HEK293 (cell line): ENCODE data around the gene SLC8A2.

Experiments
- CTCF ChIA-PET: fragments of 350-600 bp; formaldehyde crosslinking; extraction: SDS; loops from one replicate; lab custom pipeline; 2021; ENCODE audit warnings: antibody characterized with exemption; lab: Yijun Ruan, JAX
- POLR2A ChIA-PET: fragments of 300-600 bp; formaldehyde crosslinking; extraction: SDS; loops from one replicate; lab custom pipeline; 2020; ENCODE audit warnings: antibody characterized with exemption, inconsistent platforms; lab: Yijun Ruan, JAX
- H3K27ac ChIP-seq: fragments of 200-500 bp; sonication (Bioruptor generic); 2 replicates; pipeline ENCODE4 v1.5.1; 2014; ENCODE audit warnings: low read depth, low read length, control low read depth, inconsistent platforms; ENCODE audit errors: extremely low read depth
- H3K36me3 ChIP-seq, 2 experiments: fragments of 200-500 bp in 1 of 2; sonication (Bioruptor generic) in 1 of 2; 1 replicate in 1 of 2; 2 replicates in 1 of 2; pipeline ENCODE4 v1.5.1; 2014 to 2017; ENCODE audit warnings: inconsistent platforms in 2 of 2, low read length in 2 of 2; ENCODE audit not compliant: control insufficient read depth in 2 of 2, insufficient read depth in 1 of 2
- H3K4me1 ChIP-seq: fragments of 200-500 bp; sonication (Bioruptor generic); 2 replicates; pipeline ENCODE4 v1.5.1; 2014; ENCODE audit warnings: mild to moderate bottlenecking, low read length, inconsistent platforms; ENCODE audit not compliant: control insufficient read depth, insufficient read depth
- H3K4me3 ChIP-seq: 2 replicates; pipeline ENCODE4 v1.5.1; 2011; ENCODE audit warnings: low read depth, mild to moderate bottlenecking, control low read depth, low read length, moderate library complexity
- H3K9me3 ChIP-seq: fragments of 200-500 bp; sonication (Bioruptor generic); 2 replicates; pipeline ENCODE4 v1.5.1; 2014; ENCODE audit warnings: low read depth, low read length, inconsistent platforms; ENCODE audit not compliant: control insufficient read depth, insufficient read depth
- HOXD13 ChIP-seq: sonication (generic); formaldehyde crosslinking; IDR thresholded peaks from 2 replicates; pipeline ENCODE4 v1.8.0; 2022; ENCODE audit warnings: missing genetic modification reagents, borderline replicate concordance
- KLF9 ChIP-seq: fragments of 450-650 bp; formaldehyde crosslinking; IDR thresholded peaks from 2 replicates; pipeline ENCODE4 v1.5.1; 2016; ENCODE audit warnings: missing biosample characterization, missing genetic modification characterization, low read depth
- MYNN ChIP-seq: fragments of 450-650 bp; formaldehyde crosslinking; IDR thresholded peaks from 2 replicates; pipeline ENCODE4 v1.5.1; 2016; ENCODE audit warnings: missing biosample characterization, missing genetic modification characterization, borderline replicate concordance
- RBAK ChIP-seq: fragments of 450-650 bp; formaldehyde crosslinking; IDR thresholded peaks from 2 replicates; pipeline ENCODE4 v1.5.1; 2016; ENCODE audit warnings: missing biosample characterization, missing genetic modification characterization
- SALL2 ChIP-seq: fragments of 450-650 bp; formaldehyde crosslinking; IDR thresholded peaks from 2 replicates; pipeline ENCODE4 v1.5.0; 2017; ENCODE audit warnings: missing biosample characterization, mild to moderate bottlenecking, missing genetic modification characterization, borderline replicate concordance
- SCRT2 ChIP-seq: fragments of 450-650 bp; formaldehyde crosslinking; IDR thresholded peaks from 2 replicates; pipeline ENCODE4 v1.5.1; 2016; ENCODE audit warnings: missing biosample characterization, missing genetic modification characterization
- SP7 ChIP-seq: fragments of 450-650 bp; formaldehyde crosslinking; IDR thresholded peaks from 2 replicates; pipeline ENCODE4 v1.5.1; 2016; ENCODE audit warnings: missing biosample characterization, missing genetic modification characterization
- ZNF169 ChIP-seq: fragments of 450-650 bp; formaldehyde crosslinking; IDR thresholded peaks from 2 replicates; pipeline ENCODE4 v1.5.1; 2016; ENCODE audit warnings: missing biosample characterization, missing genetic modification characterization
- ZNF221 ChIP-seq: fragments of 450-650 bp; formaldehyde crosslinking; IDR thresholded peaks from 2 replicates; pipeline ENCODE4 v1.5.1; 2017; ENCODE audit warnings: missing biosample characterization, missing genetic modification characterization, borderline replicate concordance
- ZNF274 ChIP-seq, 2 experiments: fragments of 200-500 bp in 1 of 2; fragments of 450-650 bp in 1 of 2; sonication (Bioruptor generic) in 1 of 2; formaldehyde crosslinking in 1 of 2; IDR thresholded peaks; 2 replicates each; pipeline versions ENCODE4 v1.5.1 to v1.6.1; 2014 to 2016; ENCODE audit warnings: borderline replicate concordance in 1 of 2, inconsistent platforms in 1 of 2, low read length in 1 of 2, missing biosample characterization in 1 of 2, missing genetic modification characterization in 1 of 2
- ZNF37A ChIP-seq: fragments of 450-650 bp; IDR thresholded peaks from 2 replicates; pipeline ENCODE4 v1.5.1; 2018; ENCODE audit warnings: missing biosample characterization, missing genetic modification characterization
- ZNF423 ChIP-seq: fragments of 450-650 bp; formaldehyde crosslinking; IDR thresholded peaks from 2 replicates; pipeline ENCODE4 v1.5.1; 2016; ENCODE audit warnings: missing biosample characterization, missing genetic modification characterization
- ZNF677 ChIP-seq: fragments of 450-650 bp; IDR thresholded peaks from 2 replicates; pipeline ENCODE4 v1.5.0; 2018; ENCODE audit warnings: missing biosample characterization, mild to moderate bottlenecking, missing genetic modification characterization, moderate library complexity
- ZNF747 ChIP-seq: fragments of 450-650 bp; formaldehyde crosslinking; IDR thresholded peaks from 2 replicates; pipeline ENCODE4 v1.5.1; 2016; ENCODE audit warnings: missing biosample characterization, missing genetic modification characterization
- ZNF777 ChIP-seq: fragments of 450-650 bp; formaldehyde crosslinking; IDR thresholded peaks from 2 replicates; pipeline ENCODE4 v1.5.1; 2017; ENCODE audit warnings: missing biosample characterization, missing genetic modification characterization, borderline replicate concordance
- ZNF785 ChIP-seq: fragments of 450-650 bp; formaldehyde crosslinking; IDR thresholded peaks from 2 replicates; pipeline ENCODE4 v1.5.1; 2016; ENCODE audit warnings: missing biosample characterization, missing genetic modification characterization
- ZSCAN23 ChIP-seq: fragments of 450-650 bp; formaldehyde crosslinking; IDR thresholded peaks from 2 replicates; pipeline ENCODE4 v1.5.1; 2016; ENCODE audit warnings: missing biosample characterization, missing genetic modification characterization
- TF ChIP-seq, protein P1 (sequence below): fragments of 450-650 bp; formaldehyde crosslinking; IDR thresholded peaks from 2 replicates; pipeline ENCODE4 v1.5.1; 2016; ENCODE audit warnings: missing biosample characterization, missing genetic modification characterization
- TF ChIP-seq, protein P2 (sequence below): fragments of 450-650 bp; formaldehyde crosslinking; IDR thresholded peaks from 2 replicates; pipeline ENCODE4 v1.5.1; 2016; ENCODE audit warnings: missing biosample characterization, missing genetic modification characterization
- TF ChIP-seq, protein P3 (sequence below): fragments of 450-650 bp; formaldehyde crosslinking; IDR thresholded peaks from 2 replicates; pipeline ENCODE4 v1.5.1; 2016; ENCODE audit warnings: missing biosample characterization, missing genetic modification characterization
- TF ChIP-seq, protein P4 (sequence below): fragments of 450-650 bp; formaldehyde crosslinking; IDR thresholded peaks from 2 replicates; pipeline ENCODE4 v1.5.1; 2016; ENCODE audit warnings: missing biosample characterization, missing genetic modification characterization, low read depth
- TF ChIP-seq, protein P5 (sequence below): sonication (generic); formaldehyde crosslinking; IDR thresholded peaks from 2 replicates; pipeline ENCODE4 v1.8.1; 2022; ENCODE audit warnings: mild to moderate bottlenecking, moderate library complexity, missing genetic modification reagents
- TF ChIP-seq, protein P6 (sequence below): fragments of 450-650 bp; formaldehyde crosslinking; IDR thresholded peaks from 2 replicates; pipeline ENCODE4 v1.5.1; 2017; ENCODE audit warnings: missing biosample characterization, missing genetic modification characterization

SLC8A2 gene

DNA sequence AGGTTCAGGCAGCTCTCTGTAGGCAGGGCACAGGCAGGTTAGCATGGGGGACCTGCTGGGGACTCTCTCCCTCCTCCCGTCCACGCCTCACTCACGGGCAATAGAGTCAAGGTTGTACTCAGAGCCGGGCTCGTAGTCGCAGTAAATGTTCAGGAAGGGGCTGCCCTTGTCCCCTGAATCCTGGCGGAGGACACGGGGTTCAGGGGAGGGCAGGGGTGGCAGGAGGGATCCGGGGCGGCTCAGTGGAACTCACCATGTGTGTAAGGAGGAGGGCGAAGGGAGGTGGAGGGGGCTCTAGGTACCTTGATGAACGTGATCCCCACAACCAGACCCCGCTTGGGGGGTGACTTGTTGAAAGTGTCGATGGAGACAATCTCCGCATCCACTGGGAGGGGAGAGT is 11.5 kb upstream of the SLC8A2 start:
- Histone ChIP-seq H3K9me3 (no peaks in the 10 kb centered on the region), H3K27ac (no peak overlapping the region; the same call in 1 of the 2 replicates), H3K4me3 (no peak overlapping the region; the same call in 1 of the 2 replicates), H3K4me1 (no peaks in the 10 kb centered on the region), H3K36me3 (peaks cover 0 to 12% of the 10 kb centered on the region in 2 experiments; a peak in 2 of 3 replicates)
- ChIA-PET POLR2A (interaction anchor here (0.5 to 2.3 kb wide), 20 partner anchors 8 to 262 kb away, joined by 3 to 13 read pairs (median 4); partner anchors contain the start of genes NOP53 and SLC8A2), CTCF (interaction anchor here (0.6 to 3.1 kb wide), 27 partner anchors 9 to 276 kb away, joined by 3 to 56 read pairs (median 5); partner anchors contain the start of gene DHX34)
- no peak for TF ChIP-seq ZNF747 (tag by site-specific recombination)
- no peak for TF ChIP-seq ZNF169 (tag by site-specific recombination)
- TF ChIP-seq, protein P1, sequence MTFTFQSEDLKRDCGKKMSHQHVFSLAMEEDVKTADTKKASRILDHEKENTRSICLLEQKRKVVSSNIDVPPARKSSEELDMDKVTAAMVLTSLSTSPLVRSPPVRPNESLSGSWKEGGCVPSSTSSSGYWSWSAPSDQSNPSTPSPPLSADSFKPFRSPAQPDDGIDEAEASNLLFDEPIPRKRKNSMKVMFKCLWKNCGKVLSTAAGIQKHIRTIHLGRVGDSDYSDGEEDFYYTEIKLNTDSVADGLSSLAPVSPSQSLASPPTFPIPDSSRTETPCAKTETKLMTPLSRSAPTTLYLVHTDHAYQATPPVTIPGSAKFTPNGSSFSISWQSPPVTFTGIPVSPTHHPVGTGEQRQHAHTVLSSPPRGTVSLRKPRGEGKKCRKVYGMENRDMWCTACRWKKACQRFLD: no peak
- TF ChIP-seq ZNF221 (tag by site-specific recombination): no peak
- TF ChIP-seq ZNF785: no peak
- TF ChIP-seq SCRT2 (tag by site-specific recombination): no peak
- no peak for TF ChIP-seq ZNF423

DNA sequence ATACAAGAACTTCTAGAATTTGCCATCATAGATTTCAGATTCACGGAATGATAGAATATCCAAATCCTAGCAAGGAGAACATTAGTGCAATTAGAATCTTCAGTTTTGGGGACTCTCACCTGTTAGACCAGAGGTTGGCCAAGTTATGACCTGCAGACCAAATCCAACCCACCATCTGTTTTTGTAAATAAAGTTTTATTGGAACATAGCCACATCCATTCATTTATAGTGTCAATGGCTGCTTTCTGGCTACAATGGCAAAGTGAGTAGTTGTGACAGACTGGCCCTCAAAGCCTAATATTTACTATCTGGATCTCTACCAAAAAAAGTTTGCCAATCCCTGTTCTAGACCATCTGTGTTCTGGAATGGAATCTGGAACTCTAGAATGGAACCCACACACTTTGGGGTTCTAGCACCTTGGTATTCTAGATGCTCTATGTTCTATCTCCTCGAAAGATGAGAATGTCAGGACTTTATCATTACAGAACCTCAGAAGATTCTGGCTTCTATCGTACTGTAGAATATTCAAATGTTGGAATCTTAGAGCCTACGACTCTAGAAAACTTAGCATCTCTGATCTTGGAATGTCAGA is 9.9 kb upstream of the SLC8A2 start:
- no peak overlapping the region for H3K4me3 ChIP-seq
- peaks cover 0 to 6% of the 10 kb centered on the region in 2 experiments; a peak in 2 of 3 replicates for H3K36me3 ChIP-seq
- ChIA-PET POLR2A (interaction anchor here (0.7 kb wide), 1 partner anchor 926 kb away, joined by 4 read pairs; no protein-coding TSS in a partner anchor), CTCF (interaction anchor here (0.6 to 1.5 kb wide), 2 partner anchors 45 to 46 kb away, joined by 3 to 7 read pairs; no protein-coding TSS in a partner anchor)
- H3K9me3 ChIP-seq: no peaks in the 10 kb centered on the region
- H3K27ac ChIP-seq: no peak overlapping the region
- H3K4me1 ChIP-seq: no peaks in the 10 kb centered on the region
- TF ChIP-seq ZNF785 (no peak), RBAK (tag by site-specific recombination) (no peak), ZNF677 (tag by site-specific recombination) (no peak), MYNN (no peak), SP7 (tag by site-specific recombination) (no peak), SALL2 (tag by site-specific recombination) (no peak), HOXD13 (CRISPR knock-in tag) (no peak), KLF9 (tag by site-specific recombination) (no peak), ZSCAN23 (no peak), ZNF37A (no peak), ZNF777 (tag by site-specific recombination) (no peak), ZNF274 (IDR thresholded peaks at IDR 0.05; ENCODE audit: low read length) (no peak), ZNF274 (tag by site-specific recombination; IDR thresholded peaks at IDR 0.05; ENCODE audit: borderline replicate concordance) (no peak)
- TF ChIP-seq, protein P2, sequence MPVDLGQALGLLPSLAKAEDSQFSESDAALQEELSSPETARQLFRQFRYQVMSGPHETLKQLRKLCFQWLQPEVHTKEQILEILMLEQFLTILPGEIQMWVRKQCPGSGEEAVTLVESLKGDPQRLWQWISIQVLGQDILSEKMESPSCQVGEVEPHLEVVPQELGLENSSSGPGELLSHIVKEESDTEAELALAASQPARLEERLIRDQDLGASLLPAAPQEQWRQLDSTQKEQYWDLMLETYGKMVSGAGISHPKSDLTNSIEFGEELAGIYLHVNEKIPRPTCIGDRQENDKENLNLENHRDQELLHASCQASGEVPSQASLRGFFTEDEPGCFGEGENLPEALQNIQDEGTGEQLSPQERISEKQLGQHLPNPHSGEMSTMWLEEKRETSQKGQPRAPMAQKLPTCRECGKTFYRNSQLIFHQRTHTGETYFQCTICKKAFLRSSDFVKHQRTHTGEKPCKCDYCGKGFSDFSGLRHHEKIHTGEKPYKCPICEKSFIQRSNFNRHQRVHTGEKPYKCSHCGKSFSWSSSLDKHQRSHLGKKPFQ (tag by site-specific recombination): no peak
- TF ChIP-seq, protein P3, sequence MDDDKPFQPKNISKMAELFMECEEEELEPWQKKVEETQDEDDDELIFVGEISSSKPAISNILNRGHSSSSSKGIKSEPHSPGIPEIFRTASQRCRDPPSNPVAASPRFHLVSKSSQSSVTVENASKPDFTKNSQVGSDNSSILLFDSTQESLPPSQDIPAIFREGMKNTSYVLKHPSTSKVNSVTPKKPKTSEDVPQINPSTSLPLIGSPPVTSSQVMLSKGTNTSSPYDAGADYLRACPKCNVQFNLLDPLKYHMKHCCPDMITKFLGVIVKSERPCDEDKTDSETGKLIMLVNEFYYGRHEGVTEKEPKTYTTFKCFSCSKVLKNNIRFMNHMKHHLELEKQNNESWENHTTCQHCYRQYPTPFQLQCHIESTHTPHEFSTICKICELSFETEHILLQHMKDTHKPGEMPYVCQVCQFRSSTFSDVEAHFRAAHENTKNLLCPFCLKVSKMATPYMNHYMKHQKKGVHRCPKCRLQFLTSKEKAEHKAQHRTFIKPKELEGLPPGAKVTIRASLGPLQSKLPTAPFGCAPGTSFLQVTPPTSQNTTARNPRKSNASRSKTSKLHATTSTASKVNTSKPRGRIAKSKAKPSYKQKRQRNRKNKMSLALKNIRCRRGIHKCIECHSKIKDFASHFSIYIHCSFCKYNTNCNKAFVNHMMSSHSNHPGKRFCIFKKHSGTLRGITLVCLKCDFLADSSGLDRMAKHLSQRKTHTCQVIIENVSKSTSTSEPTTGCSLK (tag by site-specific recombination): no peak
- TF ChIP-seq, protein P4, sequence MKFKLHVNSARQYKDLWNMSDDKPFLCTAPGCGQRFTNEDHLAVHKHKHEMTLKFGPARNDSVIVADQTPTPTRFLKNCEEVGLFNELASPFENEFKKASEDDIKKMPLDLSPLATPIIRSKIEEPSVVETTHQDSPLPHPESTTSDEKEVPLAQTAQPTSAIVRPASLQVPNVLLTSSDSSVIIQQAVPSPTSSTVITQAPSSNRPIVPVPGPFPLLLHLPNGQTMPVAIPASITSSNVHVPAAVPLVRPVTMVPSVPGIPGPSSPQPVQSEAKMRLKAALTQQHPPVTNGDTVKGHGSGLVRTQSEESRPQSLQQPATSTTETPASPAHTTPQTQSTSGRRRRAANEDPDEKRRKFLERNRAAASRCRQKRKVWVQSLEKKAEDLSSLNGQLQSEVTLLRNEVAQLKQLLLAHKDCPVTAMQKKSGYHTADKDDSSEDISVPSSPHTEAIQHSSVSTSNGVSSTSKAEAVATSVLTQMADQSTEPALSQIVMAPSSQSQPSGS (tag by site-specific recombination): no peak
- TF ChIP-seq, protein P5, sequence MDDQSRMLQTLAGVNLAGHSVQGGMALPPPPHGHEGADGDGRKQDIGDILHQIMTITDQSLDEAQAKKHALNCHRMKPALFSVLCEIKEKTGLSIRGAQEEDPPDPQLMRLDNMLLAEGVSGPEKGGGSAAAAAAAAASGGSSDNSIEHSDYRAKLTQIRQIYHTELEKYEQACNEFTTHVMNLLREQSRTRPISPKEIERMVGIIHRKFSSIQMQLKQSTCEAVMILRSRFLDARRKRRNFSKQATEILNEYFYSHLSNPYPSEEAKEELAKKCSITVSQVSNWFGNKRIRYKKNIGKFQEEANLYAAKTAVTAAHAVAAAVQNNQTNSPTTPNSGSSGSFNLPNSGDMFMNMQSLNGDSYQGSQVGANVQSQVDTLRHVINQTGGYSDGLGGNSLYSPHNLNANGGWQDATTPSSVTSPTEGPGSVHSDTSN (CRISPR knock-in tag): no peak
- TF ChIP-seq, protein P6, sequence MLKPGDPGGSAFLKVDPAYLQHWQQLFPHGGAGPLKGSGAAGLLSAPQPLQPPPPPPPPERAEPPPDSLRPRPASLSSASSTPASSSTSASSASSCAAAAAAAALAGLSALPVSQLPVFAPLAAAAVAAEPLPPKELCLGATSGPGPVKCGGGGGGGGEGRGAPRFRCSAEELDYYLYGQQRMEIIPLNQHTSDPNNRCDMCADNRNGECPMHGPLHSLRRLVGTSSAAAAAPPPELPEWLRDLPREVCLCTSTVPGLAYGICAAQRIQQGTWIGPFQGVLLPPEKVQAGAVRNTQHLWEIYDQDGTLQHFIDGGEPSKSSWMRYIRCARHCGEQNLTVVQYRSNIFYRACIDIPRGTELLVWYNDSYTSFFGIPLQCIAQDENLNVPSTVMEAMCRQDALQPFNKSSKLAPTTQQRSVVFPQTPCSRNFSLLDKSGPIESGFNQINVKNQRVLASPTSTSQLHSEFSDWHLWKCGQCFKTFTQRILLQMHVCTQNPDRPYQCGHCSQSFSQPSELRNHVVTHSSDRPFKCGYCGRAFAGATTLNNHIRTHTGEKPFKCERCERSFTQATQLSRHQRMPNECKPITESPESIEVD (tag by site-specific recombination): no peak
